H1 (cell line): Measurements from ENCODE around the gene DTWD2. TPM values are rescaled to one million over a fixed set of nuclear protein-coding genes. Genes with fewer than 3 reads are reported as not detected.

Source experiments
- BCL11A ChIP-seq, 2 experiments: IDR thresholded peaks; one replicate each; pipeline ENCODE4 v1.6.1; 2011; ENCODE audit warnings: low read depth in 2 of 2, low read length in 2 of 2, mild to moderate bottlenecking in 2 of 2
- CREB1 ChIP-seq: IDR thresholded peaks from 2 replicates; pipeline ENCODE4 v1.6.1; 2012; ENCODE audit warnings: inconsistent platforms
- EP300 ChIP-seq, 2 experiments: IDR thresholded peaks; 1 replicate in 1 of 2; 2 replicates in 1 of 2; pipeline ENCODE4 v1.6.1; 2011 to 2012; ENCODE audit warnings: low read depth in 2 of 2, low read length in 2 of 2, mild to moderate bottlenecking in 2 of 2, borderline replicate concordance in 1 of 2, inconsistent platforms in 1 of 2, moderate library complexity in 1 of 2
- EZH2 ChIP-seq: fragments of 200-600 bp; sonication (generic); IDR thresholded peaks from 2 replicates; pipeline ENCODE4 v1.7.1; 2012; ENCODE audit warnings: low read depth, mild to moderate bottlenecking, moderate library complexity, low read length, inconsistent platforms; ENCODE audit not compliant: severe bottlenecking
- KDM1A ChIP-seq: fragments of 200-600, 300-600 bp; sonication (generic); IDR thresholded peaks from 2 replicates; pipeline ENCODE4 v1.7.1; 2016; ENCODE audit warnings: mild to moderate bottlenecking, low read length, borderline replicate concordance
- SIX5 ChIP-seq: IDR thresholded peaks from 2 replicates; pipeline ENCODE4 v1.6.1; 2011; ENCODE audit warnings: mild to moderate bottlenecking, low read depth, low read length
- SP4 ChIP-seq: IDR thresholded peaks from 2 replicates; pipeline ENCODE4 v1.6.1; 2012; ENCODE audit warnings: low read length, inconsistent platforms
- polyA plus RNA-seq, 7 experiments: library from polyadenylated mRNA; depleted of rRNA in 3 of 7; stranded (reverse) in 5 of 7; unstranded in 2 of 7; fragments of >200 nt in 5 of 7; fragments of 200-250 nt in 2 of 7; gene quantifications; 1 replicate in 5 of 7; 2 replicates in 1 of 7; 4 replicates in 1 of 7; pipeline versions ENCODE4 v1.2.1 to v1.2.3, GENCODE V29; 2011 to 2013; ENCODE audit warnings: missing spikeins in 2 of 7, mixed read lengths in 2 of 7
- total RNA-seq: library from RNA; stranded (reverse); fragmentation: NEBNext Ultra II Directional; extraction: Animal tissue kit (Norgen Biotek cat#: 25700); gene quantifications from 2 replicates; pipeline ENCODE4 v1.2.1, GENCODE V29; 2021

Gene DTWD2
- total and polyA plus RNA-seq, 2 of the 8 experiments (the other 6 are each of a cell fraction or from before 2014, with no cell fraction given) = 4.3 to 17.1 TPM

GRCh38 chr5:118873417-118873816 lies 114.9 kb downstream of the DTWD2 start (continued):
- no peak for TF ChIP-seq EP300 (IDR thresholded peaks at IDR 0.05; ENCODE audit: borderline replicate concordance in 1 of 2, low read depth in 2 of 2, low read length in 2 of 2)
- no peak for TF ChIP-seq SP4
- TF ChIP-seq CREB1 = no peak
- no peak for TF ChIP-seq BCL11A (IDR thresholded peaks at IDR 0.05; ENCODE audit: low read depth in 2 of 2, low read length in 2 of 2)
- no peak for TF ChIP-seq KDM1A
- TF ChIP-seq EZH2 = no peak
- no peak for TF ChIP-seq SIX5
- TF ChIP-seq, all 59 proteins: peak for 0
